ENCODE results near the gene CAMK2D. TPM values are rescaled to one million over a fixed set of nuclear protein-coding genes. Genes with fewer than 3 reads are reported as not detected.

The CAMK2D gene
- total RNA-seq, 4 donors from 2014 or later, result 57.3 to 78.4 (median 61.8) TPM

DNA sequence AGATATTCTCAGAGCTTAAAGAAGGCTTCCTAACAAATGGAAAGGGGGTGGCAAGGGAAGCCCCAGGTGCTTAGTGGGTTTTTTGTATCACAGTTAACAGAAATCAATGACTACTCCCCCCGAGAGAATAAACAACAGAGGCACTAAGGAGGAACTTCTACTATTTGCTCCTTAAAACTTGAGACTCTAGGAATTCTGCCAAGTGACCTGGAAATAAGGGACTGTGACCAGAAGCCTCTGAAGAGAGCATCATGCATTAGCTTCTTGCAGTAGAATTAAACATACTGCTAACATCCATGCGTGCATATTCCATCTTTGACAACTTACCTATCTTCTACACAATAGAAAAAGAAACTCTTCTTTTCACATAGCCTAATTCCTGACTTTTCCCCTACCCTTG is 86.8 kb downstream of the CAMK2D start:
- no peaks in the 10 kb centered on the region for H3K27me3 ChIP-seq
- H3K4me1 ChIP-seq, result peaks cover 32 to 37% of the 10 kb centered on the region in 2 donors
- no peaks in the 10 kb centered on the region for H3K36me3 ChIP-seq
- intact Hi-C loops (cut with DNase I), result no loop called here
- TF ChIP-seq, protein P1, sequence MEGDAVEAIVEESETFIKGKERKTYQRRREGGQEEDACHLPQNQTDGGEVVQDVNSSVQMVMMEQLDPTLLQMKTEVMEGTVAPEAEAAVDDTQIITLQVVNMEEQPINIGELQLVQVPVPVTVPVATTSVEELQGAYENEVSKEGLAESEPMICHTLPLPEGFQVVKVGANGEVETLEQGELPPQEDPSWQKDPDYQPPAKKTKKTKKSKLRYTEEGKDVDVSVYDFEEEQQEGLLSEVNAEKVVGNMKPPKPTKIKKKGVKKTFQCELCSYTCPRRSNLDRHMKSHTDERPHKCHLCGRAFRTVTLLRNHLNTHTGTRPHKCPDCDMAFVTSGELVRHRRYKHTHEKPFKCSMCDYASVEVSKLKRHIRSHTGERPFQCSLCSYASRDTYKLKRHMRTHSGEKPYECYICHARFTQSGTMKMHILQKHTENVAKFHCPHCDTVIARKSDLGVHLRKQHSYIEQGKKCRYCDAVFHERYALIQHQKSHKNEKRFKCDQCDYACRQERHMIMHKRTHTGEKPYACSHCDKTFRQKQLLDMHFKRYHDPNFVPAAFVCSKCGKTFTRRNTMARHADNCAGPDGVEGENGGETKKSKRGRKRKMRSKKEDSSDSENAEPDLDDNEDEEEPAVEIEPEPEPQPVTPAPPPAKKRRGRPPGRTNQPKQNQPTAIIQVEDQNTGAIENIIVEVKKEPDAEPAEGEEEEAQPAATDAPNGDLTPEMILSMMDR (IDR thresholded peaks at IDR 0.05), result no peak
- TF ChIP-seq POLR2A (IDR thresholded peaks at IDR 0.05), result no peak
- no peaks in the 10 kb centered on the region for H3K9me3 ChIP-seq
- 21 to 33% methylated on average over 2 of the region's 2 CpGs for WGBS, 2 donors
- no peak overlapping the region for H3K4me3 ChIP-seq (replicated peaks in 1 of 3)
- no peak for DNase-seq
- peak overlapping the region; percentile 53 to 80 (median 64) for H3K27ac ChIP-seq

DNA sequence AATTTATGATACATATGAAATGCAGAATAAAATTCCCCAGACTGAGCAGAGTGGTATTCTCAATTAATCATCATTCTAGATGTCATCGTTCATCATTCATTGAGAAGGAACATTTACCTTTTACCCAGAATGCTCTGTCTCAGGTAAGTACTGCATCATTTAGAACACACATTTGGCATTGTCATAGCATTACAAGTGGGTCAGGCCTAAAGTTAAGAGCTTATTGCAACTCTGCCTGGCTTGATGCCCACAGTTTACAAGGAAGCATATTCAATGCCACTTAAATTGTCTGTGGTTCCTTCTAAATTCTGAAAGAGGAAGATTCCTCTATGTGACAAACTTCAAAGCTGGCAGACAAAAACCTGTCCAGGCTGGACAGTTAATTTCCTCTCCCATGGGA is 87.3 kb downstream of the CAMK2D start:
- no peaks in the 10 kb centered on the region for H3K9me3 ChIP-seq
- DNase-seq, result peak; percentile 66 to 68
- H3K4me1 ChIP-seq, result peaks cover 32 to 37% of the 10 kb centered on the region in 2 donors
- peak overlapping the region; percentile 53 to 80 (median 64) for H3K27ac ChIP-seq
- no peaks in the 10 kb centered on the region for H3K27me3 ChIP-seq
- WGBS, 2 donors, result 79 to 83% methylated on average over 1 of the region's 1 CpG
- H3K4me3 ChIP-seq (replicated peaks in 1 of 3), result no peak overlapping the region
- no peaks in the 10 kb centered on the region for H3K36me3 ChIP-seq
- no peak for TF ChIP-seq POLR2A (IDR thresholded peaks at IDR 0.05)
- TF ChIP-seq, protein P1 (IDR thresholded peaks at IDR 0.05), result no peak
- intact Hi-C loops (cut with DNase I), result no loop called here

DNA sequence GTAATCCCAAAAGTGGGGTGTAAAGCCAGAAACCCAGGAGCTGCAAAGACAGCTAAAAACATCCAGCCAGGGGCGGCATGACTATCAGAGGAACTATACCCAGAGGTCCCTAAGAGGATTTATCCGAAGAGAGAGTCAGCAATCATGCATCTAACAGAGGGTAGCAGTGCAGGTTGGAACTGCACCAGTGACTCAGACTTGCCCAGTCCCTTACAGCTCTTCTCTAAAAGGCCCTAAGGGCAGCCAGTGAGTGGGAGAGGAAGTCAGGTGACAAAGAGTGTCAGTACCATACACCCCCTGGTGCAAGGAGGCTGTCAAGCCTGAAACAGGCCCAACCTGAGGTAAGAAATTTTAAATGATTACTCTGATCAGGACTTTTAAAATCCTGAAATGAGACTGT is 88.1 kb downstream of the CAMK2D start:
- TF ChIP-seq POLR2A (IDR thresholded peaks at IDR 0.05), result no peak
- TF ChIP-seq, protein P1 (IDR thresholded peaks at IDR 0.05), result no peak
- 95 to 97% methylated on average over 2 of the region's 2 CpGs for WGBS, 2 donors
- intact Hi-C loops (cut with DNase I), result no loop called here
- peak in 1 of 2 donors; percentile 7 for DNase-seq
- Histone ChIP-seq H3K27me3 (no peaks in the 10 kb centered on the region), H3K27ac (peak overlapping the region; percentile 53 to 80 (median 64)), H3K36me3 (no peaks in the 10 kb centered on the region), H3K4me3 (replicated peaks in 1 of 3) (no peak overlapping the region), H3K4me1 (peaks cover 32 to 37% of the 10 kb centered on the region in 2 donors), H3K9me3 (no peaks in the 10 kb centered on the region)

DNA sequence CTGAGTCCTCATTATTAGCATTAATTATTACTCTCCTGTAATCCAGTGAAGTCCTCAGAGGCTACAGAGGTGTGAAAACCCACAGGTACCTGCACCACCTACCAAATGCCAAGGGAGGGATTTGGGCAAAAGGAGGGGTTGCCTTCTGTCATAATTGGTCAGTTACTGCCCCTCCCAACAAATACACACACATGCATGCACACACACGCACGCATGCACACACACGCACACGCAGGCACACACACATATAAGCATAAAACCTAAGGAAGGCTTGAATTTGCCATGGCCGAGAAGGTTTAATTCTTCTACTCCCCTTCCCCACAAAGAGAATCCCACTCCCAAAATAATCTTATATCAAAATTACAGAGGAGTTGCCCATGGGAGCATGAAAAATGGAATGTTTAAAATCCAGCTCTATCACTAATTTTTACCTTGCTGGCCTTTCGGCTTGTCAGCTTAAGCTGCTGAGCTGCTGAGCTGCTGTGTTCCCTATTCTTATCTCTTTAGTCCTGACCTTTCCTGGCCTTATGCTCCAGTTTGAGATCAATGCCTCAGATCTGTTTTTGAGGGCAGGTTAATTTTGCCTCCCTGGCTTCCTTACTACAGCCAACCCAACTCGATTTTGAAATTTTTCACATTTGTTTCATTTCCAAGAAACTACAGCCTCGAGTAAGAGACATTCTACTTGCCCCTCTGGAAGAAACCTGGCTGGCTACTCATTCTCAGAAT is 95.0 kb downstream of the CAMK2D start:
- intact Hi-C loops (cut with DNase I), result no loop called here
- Histone ChIP-seq H3K27me3 (no peaks in the 10 kb centered on the region), H3K4me1 (no peaks in the 10 kb centered on the region), H3K36me3 (no peaks in the 10 kb centered on the region), H3K4me3 (replicated peaks in 1 of 3) (no peak overlapping the region), H3K9me3 (no peaks in the 10 kb centered on the region), H3K27ac (no peak overlapping the region)
- DNase-seq, result no peak
- no peak for TF ChIP-seq POLR2A (IDR thresholded peaks at IDR 0.05)
- TF ChIP-seq, protein P1 (IDR thresholded peaks at IDR 0.05), result no peak
- 87 to 88% methylated on average over 8 of the region's 8 CpGs for WGBS, 2 donors

DNA sequence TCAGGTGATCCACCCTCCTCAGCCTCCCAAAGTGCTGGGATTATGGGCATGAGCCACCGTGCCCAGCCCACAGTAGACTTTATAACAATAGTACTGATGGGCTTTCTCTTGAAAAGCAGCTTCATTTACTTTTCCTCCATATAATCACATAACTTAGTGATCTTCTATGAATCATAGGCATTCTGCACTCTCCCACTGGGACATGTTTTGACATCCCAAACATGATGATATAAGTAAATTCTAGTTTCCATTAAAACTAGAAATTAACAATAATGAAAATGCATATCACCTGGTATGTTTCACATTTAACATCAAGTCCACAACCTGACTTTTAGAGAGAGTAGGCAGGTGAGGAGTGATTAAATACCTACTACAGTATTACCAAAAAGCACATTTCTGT is 96.5 kb downstream of the CAMK2D start:
- 91% methylated on average over 1 of the region's 1 CpG for WGBS, 2 donors
- Histone ChIP-seq H3K4me3 (replicated peaks in 1 of 3) (no peak overlapping the region), H3K9me3 (no peaks in the 10 kb centered on the region), H3K4me1 (no peaks in the 10 kb centered on the region), H3K27ac (no peak overlapping the region), H3K36me3 (no peaks in the 10 kb centered on the region), H3K27me3 (no peaks in the 10 kb centered on the region)
- intact Hi-C loops (cut with DNase I), result no loop called here
- DNase-seq, result no peak
- TF ChIP-seq, protein P1 (IDR thresholded peaks at IDR 0.05), result no peak
- no peak for TF ChIP-seq POLR2A (IDR thresholded peaks at IDR 0.05)

Data from thyroid gland (tissue), 4 donors.